ENCODE data around the gene TNFRSF14. TPM values are rescaled to one million over a fixed set of nuclear protein-coding genes. Genes with fewer than 3 reads are reported as not detected.
A peak's percentile ranks its signal among the peaks of the same experiment; 100 is the strongest.

The TNFRSF14 gene
- total and polyA plus RNA-seq, 2 of the 13 experiments (the other 11 are each of a cell fraction or from before 2014, with no cell fraction given): 11.9 to 49.9 TPM

GRCh38 chr1:2586154-2587070, 30.2 kb downstream of the TNFRSF14 start, which contains the start of gene PRXL2B (continued):
- TF ChIP-seq ZNF546 (CRISPR knock-in tag; conservative IDR thresholded peaks at IDR 0.05) (peak; percentile 76; the same call in 1 of the 2 replicates), MYC (CRISPR knock-in tag; IDR thresholded peaks at IDR 0.05; ENCODE audit: borderline replicate concordance) (peak; percentile 67; the same call in 1 of the 2 replicates), ZMAT3 (CRISPR knock-in tag; conservative IDR thresholded peaks at IDR 0.05) (0 out of 2 replicates have a peak, but pooled peaks have one; percentile 66), ZNF18 (CRISPR knock-in tag; IDR thresholded peaks at IDR 0.05; ENCODE audit: insufficient replicate concordance) (peak; percentile 50), FOXO1 (CRISPR knock-in tag; IDR thresholded peaks at IDR 0.05) (no peak), ZNF615 (CRISPR knock-in tag; IDR thresholded peaks at IDR 0.05; ENCODE audit: borderline replicate concordance) (no peak), GLI4 (CRISPR knock-in tag; IDR thresholded peaks at IDR 0.05; ENCODE audit: borderline replicate concordance) (no peak), ZFP82 (CRISPR knock-in tag; IDR thresholded peaks at IDR 0.05; ENCODE audit: borderline replicate concordance) (no peak), ZNF576 (CRISPR knock-in tag; IDR thresholded peaks at IDR 0.05) (no peak), BORCS8-MEF2B (CRISPR knock-in tag; IDR thresholded peaks at IDR 0.05) (no peak; the same call in 1 of the 2 replicates), NKX3-1 (CRISPR knock-in tag; IDR thresholded peaks at IDR 0.05) (no peak), ZNF678 (CRISPR knock-in tag; IDR thresholded peaks at IDR 0.05) (no peak), SPEN (CRISPR knock-in tag; IDR thresholded peaks at IDR 0.05; ENCODE audit: low read depth) (peak; percentile 73), SRF (IDR thresholded peaks at IDR 0.05; ENCODE audit: low read depth, low read length) (no peak), ZMYM4 (CRISPR knock-in tag; IDR thresholded peaks at IDR 0.05) (no peak), MED1 (CRISPR knock-in tag; IDR thresholded peaks at IDR 0.05) (peak; percentile 60; the same call in 1 of the 2 replicates), ZNF747 (CRISPR knock-in tag; IDR thresholded peaks at IDR 0.05; ENCODE audit: borderline replicate concordance) (no peak), SP5 (CRISPR knock-in tag; IDR thresholded peaks at IDR 0.05; ENCODE audit: borderline replicate concordance, low read depth) (peak; percentile 70; the same call in 1 of the 2 replicates), ZSCAN31 (CRISPR knock-in tag; IDR thresholded peaks at IDR 0.05; ENCODE audit: low read depth) (0 out of 2 replicates have a peak, but pooled peaks have one; percentile 43), FOXC1 (CRISPR knock-in tag; IDR thresholded peaks at IDR 0.05; ENCODE audit: borderline replicate concordance) (0 out of 2 replicates have a peak, but pooled peaks have one; percentile 1), GTF3A (CRISPR knock-in tag; conservative IDR thresholded peaks at IDR 0.05) (no peak)
- TF ChIP-seq, protein P1, sequence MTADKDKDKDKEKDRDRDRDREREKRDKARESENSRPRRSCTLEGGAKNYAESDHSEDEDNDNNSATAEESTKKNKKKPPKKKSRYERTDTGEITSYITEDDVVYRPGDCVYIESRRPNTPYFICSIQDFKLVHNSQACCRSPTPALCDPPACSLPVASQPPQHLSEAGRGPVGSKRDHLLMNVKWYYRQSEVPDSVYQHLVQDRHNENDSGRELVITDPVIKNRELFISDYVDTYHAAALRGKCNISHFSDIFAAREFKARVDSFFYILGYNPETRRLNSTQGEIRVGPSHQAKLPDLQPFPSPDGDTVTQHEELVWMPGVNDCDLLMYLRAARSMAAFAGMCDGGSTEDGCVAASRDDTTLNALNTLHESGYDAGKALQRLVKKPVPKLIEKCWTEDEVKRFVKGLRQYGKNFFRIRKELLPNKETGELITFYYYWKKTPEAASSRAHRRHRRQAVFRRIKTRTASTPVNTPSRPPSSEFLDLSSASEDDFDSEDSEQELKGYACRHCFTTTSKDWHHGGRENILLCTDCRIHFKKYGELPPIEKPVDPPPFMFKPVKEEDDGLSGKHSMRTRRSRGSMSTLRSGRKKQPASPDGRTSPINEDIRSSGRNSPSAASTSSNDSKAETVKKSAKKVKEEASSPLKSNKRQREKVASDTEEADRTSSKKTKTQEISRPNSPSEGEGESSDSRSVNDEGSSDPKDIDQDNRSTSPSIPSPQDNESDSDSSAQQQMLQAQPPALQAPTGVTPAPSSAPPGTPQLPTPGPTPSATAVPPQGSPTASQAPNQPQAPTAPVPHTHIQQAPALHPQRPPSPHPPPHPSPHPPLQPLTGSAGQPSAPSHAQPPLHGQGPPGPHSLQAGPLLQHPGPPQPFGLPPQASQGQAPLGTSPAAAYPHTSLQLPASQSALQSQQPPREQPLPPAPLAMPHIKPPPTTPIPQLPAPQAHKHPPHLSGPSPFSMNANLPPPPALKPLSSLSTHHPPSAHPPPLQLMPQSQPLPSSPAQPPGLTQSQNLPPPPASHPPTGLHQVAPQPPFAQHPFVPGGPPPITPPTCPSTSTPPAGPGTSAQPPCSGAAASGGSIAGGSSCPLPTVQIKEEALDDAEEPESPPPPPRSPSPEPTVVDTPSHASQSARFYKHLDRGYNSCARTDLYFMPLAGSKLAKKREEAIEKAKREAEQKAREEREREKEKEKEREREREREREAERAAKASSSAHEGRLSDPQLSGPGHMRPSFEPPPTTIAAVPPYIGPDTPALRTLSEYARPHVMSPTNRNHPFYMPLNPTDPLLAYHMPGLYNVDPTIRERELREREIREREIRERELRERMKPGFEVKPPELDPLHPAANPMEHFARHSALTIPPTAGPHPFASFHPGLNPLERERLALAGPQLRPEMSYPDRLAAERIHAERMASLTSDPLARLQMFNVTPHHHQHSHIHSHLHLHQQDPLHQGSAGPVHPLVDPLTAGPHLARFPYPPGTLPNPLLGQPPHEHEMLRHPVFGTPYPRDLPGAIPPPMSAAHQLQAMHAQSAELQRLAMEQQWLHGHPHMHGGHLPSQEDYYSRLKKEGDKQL (CRISPR knock-in tag; IDR thresholded peaks at IDR 0.05; ENCODE audit: low read depth): no peak

Data from HepG2 (cell line).